GM10266 (cell line): Measurements from ENCODE around the gene PDIA4.
"Not testable (repeated sequence)": the region's sequence is repeated elsewhere in the genome, so short reads cannot be mapped to it uniquely, and the experiment has no call there.

Experiments used
- DNase-seq: peaks from one replicate; pipeline ENCODE4 v3.0.0; 2012; ENCODE audit errors: extremely low spot score
- TF ChIP-seq, protein P1 (sequence below): IDR thresholded peaks from 2 replicates; pipeline ENCODE4 v1.5.1; 2012; ENCODE audit warnings: mild to moderate bottlenecking, low read depth; ENCODE audit not compliant: control insufficient read depth, insufficient read depth; ENCODE audit errors: missing control alignments

The PDIA4 gene

DNA sequence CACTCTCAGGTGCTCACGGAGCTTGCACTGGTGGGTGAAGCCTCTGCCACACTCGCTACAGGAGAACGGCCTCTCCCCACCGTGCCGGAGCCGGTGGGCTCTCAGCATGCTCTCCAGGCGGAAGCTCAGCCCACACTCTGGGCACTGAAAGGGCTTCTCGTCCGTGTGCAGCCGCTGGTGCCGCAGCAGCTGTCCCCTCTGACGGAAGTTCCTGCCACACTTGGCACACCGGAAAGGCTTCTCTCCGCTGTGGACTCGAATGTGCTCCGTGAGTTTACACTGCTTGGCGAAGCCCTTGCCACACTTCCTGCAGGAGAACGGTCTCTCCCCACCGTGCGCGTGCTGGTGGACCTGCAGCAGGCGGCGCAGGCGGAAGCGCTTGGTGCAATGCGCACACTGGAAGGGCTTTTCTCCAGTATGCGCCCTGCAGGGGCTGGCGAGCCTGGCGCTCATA lies 42.9 kb upstream of the PDIA4 start:
- TF ChIP-seq, protein P1, sequence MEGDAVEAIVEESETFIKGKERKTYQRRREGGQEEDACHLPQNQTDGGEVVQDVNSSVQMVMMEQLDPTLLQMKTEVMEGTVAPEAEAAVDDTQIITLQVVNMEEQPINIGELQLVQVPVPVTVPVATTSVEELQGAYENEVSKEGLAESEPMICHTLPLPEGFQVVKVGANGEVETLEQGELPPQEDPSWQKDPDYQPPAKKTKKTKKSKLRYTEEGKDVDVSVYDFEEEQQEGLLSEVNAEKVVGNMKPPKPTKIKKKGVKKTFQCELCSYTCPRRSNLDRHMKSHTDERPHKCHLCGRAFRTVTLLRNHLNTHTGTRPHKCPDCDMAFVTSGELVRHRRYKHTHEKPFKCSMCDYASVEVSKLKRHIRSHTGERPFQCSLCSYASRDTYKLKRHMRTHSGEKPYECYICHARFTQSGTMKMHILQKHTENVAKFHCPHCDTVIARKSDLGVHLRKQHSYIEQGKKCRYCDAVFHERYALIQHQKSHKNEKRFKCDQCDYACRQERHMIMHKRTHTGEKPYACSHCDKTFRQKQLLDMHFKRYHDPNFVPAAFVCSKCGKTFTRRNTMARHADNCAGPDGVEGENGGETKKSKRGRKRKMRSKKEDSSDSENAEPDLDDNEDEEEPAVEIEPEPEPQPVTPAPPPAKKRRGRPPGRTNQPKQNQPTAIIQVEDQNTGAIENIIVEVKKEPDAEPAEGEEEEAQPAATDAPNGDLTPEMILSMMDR, result no peak
- no peak for DNase-seq

DNA sequence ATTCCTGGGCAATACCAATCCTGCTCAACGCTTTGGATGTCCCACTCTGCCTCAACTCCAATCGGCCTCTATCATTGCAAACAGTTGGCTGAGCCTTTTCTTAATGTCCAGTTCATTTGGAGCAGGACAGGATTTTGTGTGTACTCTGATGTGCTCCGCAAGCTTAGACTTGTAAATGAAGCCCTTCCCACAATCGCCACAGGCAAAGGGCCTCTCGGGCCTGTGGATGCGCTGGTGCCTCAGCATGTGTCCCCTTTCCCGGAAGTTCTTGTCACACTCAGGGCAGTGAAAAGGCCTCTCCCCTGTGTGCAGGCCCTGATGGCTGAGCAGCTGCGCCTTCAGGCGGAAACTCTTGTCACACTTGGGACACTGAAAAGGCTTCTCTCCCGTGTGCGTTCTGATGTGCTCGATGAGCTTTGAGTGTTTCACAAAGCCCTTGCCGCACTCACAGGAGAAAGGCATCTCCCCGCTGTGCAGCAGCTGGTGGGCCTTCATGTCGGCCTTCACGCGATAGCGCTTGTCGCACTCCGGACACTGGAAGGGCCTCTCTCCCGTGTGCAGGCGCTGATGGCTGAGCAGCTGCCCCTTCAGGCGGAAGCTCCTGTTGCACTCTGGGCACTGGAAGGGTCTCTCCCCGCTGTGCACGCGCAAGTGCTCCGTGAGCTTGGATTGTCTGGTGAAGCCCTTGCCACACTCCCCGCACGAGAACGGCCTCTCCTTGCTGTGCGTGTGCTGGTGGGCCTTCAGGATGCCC lies 42.2 kb upstream of the PDIA4 start:
- TF ChIP-seq, protein P1, result no peak
- no peak for DNase-seq

DNA sequence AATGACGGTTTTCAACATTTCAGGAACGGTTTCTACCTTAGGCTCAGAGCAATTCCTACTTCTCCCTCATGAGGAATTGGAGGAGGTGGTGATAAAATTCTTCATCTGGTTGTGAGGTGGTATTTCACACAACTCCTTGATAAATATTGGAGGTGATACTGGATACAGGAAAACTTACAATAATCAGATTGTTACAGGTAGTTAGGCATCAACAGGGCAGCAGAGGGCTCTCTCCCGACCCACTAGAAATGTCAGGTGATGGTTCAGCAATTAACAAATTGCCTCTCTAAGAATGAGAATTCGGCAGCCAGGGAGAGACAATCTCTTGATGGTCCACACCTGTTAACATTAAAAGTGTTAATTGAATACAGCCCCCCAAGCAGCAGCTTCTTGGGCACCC lies 39.6 kb upstream of the PDIA4 start:
- TF ChIP-seq, protein P1, result no peak
- no peak for DNase-seq

DNA sequence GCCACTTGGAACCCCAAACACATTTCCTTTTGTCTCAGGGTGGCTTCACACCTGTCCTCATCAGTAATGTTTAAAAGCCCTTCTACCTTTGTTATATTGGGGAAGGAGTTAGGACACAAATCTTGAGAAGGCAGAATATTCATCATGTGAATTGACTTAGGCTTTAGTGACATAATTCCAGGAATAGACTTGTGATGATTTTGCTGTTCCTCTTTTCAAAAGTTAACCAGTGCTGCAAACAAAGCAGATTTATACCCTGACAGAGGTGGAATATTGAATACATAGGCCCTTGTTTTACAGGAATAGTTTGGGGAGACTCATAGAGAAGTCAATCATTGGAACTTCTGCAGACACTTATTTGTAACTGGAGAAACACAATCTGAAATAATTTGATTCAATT lies 35.2 kb upstream of the PDIA4 start:
- DNase-seq, result no peak
- TF ChIP-seq, protein P1, result no peak

DNA sequence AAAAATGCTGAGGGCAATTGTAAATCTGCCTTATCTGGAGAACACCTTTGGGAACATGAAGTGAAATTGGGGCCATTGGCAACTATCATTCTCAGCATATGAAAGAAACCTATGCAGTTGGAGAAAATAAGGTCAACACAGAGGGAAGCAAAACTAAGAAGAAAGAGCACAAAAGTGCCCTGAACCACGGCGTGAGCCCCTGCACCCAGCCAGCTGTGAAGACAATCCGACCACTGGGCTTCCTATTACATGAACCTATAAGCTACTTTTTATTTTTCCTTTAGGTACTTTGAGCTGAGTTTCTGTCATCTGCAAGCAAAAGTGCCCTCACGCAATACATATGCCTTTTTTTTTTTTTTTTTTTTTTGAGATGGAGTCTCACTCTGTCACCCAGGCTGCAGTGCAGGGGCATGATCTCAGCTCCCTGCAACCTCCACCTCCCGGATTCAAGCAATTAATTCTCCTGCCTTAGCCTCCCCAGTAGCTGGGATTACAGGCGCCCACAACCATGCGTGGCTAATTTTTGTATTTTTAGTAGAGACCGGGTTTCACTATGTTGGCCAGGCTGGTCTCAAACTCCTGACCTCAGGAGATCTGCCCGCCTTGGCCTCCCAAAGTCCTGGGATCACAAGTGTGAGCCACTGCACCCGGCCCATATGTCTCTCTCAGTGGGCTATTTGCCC lies 34.1 kb upstream of the PDIA4 start:
- not testable (repeated sequence) for DNase-seq

DNA sequence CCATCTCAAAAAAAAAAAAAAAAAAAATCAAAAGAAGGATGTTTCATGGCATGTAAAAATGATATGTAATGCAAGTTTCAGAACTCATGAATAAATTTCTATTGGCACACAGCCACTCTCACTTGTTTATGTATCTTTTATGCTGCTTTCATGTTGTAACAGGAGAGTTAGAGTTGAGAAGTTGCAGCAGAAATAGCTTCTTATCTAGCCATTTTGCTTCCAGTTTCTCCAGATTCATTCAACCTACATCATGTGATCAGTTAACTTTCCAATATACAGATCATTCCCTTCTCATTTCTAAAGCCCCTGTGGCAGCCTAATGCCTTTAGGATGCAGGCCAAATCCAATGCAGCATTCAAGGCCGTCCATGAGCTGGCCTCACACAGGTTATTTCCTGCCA lies 31.9 kb upstream of the PDIA4 start:
- no peak for DNase-seq
- TF ChIP-seq, protein P1, result no peak

DNA sequence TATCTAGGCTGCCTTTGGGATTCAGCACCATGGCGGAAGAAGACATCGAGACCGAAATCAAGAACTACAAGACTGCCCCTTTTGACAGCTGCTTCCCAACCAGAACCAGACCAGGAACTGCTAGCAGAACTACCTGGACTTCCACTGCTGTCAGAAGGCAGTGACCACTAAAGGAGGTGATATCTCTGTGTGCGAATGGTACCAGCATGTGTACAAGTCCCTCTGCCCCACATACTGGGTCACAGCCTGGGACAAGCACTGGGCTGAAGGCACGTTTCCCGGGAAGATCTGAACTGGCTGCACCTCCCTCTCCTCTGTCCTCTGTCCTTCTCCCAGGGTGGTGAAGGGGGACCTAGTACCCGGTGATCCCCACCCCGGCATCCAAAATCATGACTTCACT lies 25.6 kb upstream of the PDIA4 start:
- TF ChIP-seq, protein P1, result no peak
- DNase-seq, result no peak
